ENCODE results near the gene SLIT1. TPM values are rescaled to one million over a fixed set of nuclear protein-coding genes. Genes with fewer than 3 reads are reported as not detected.

The SLIT1 gene
- polyA plus RNA-seq, 1 donor from 2014 or later = 9.5 TPM

GRCh38 chr10:97047788-97048187 lies 138.0 kb downstream of the SLIT1 start:
- H3F3A ChIP-seq (ENCODE audit: insufficient read depth, low read length, poor library complexity, severe bottlenecking) = no peaks in the 10 kb centered on the region
- H2AFZ ChIP-seq (ENCODE audit: low read depth, low read length) = no peak overlapping the region
- H4K20me1 ChIP-seq (ENCODE audit: insufficient read depth) = no peaks in the 10 kb centered on the region
- H3K27ac ChIP-seq (ENCODE audit: low read length) = no peak overlapping the region
- H3K79me2 ChIP-seq (replicated peaks; ENCODE audit: insufficient read depth, low read length) = no peaks in the 10 kb centered on the region
- no peaks in the 10 kb centered on the region for H3K9me2 ChIP-seq (ENCODE audit: insufficient read depth, low read length)
- no peaks in the 10 kb centered on the region for H3K9me3 ChIP-seq (ENCODE audit: low read length)
- no peak overlapping the region for H3K4me3 ChIP-seq (ENCODE audit: low read length)
- TF ChIP-seq POLR2AphosphoS5 (IDR thresholded peaks at IDR 0.05) = no peak
- TF ChIP-seq MXI1 (conservative IDR thresholded peaks at IDR 0.05; ENCODE audit: poor library complexity, severe bottlenecking) = no peak
- TF ChIP-seq TAF1 (IDR thresholded peaks at IDR 0.05; ENCODE audit: low read depth) = no peak
- no peak for TF ChIP-seq EZH2 (IDR thresholded peaks at IDR 0.05; ENCODE audit: borderline replicate concordance, insufficient read depth, low read length, poor library complexity, severe bottlenecking)
- no peak for TF ChIP-seq SMC3 (conservative IDR thresholded peaks at IDR 0.05; ENCODE audit: poor library complexity)
- no peak overlapping the region for H3K4me2 ChIP-seq (ENCODE audit: low read length)
- H3K9ac ChIP-seq (ENCODE audit: low read length) = no peak overlapping the region
- no peaks in the 10 kb centered on the region for H3K36me3 ChIP-seq (ENCODE audit: insufficient read depth, low read length)
- no peaks in the 10 kb centered on the region for H3K27me3 ChIP-seq (ENCODE audit: insufficient read depth, low read depth, low read length)

GRCh38 chr10:97047083-97047736 lies 138.5 kb downstream of the SLIT1 start:
- Histone ChIP-seq H3K36me3 (ENCODE audit: insufficient read depth, low read length) (no peaks in the 10 kb centered on the region), H3K4me2 (ENCODE audit: low read length) (no peak overlapping the region)

More at GRCh38 chr10:97047083-97047736, 138.5 kb downstream of the SLIT1 start:
- Histone ChIP-seq H3K9me3 (ENCODE audit: low read length) (no peaks in the 10 kb centered on the region), H4K20me1 (ENCODE audit: insufficient read depth) (no peaks in the 10 kb centered on the region), H3K27ac (ENCODE audit: low read length) (no peak overlapping the region), H2AFZ (ENCODE audit: low read depth, low read length) (no peak overlapping the region), H3K4me3 (ENCODE audit: low read length) (no peak overlapping the region), H3K27me3 (ENCODE audit: insufficient read depth, low read depth, low read length) (no peaks in the 10 kb centered on the region), H3K79me2 (replicated peaks; ENCODE audit: insufficient read depth, low read length) (no peaks in the 10 kb centered on the region), H3K9ac (ENCODE audit: low read length) (no peak overlapping the region), H3F3A (ENCODE audit: insufficient read depth, low read length, poor library complexity, severe bottlenecking) (no peaks in the 10 kb centered on the region), H3K9me2 (ENCODE audit: insufficient read depth, low read length) (no peaks in the 10 kb centered on the region)
- TF ChIP-seq RAD21 (conservative IDR thresholded peaks at IDR 0.05) (no peak), POLR2AphosphoS5 (IDR thresholded peaks at IDR 0.05) (no peak), EZH2 (IDR thresholded peaks at IDR 0.05; ENCODE audit: borderline replicate concordance, insufficient read depth, low read length, poor library complexity, severe bottlenecking) (no peak), CTCF (IDR thresholded peaks at IDR 0.05; ENCODE audit: poor library complexity, severe bottlenecking) (no peak), TAF1 (IDR thresholded peaks at IDR 0.05; ENCODE audit: low read depth) (no peak), REST (IDR thresholded peaks at IDR 0.05; ENCODE audit: borderline replicate concordance) (no peak), EP300 (conservative IDR thresholded peaks at IDR 0.05; ENCODE audit: poor library complexity, severe bottlenecking) (no peak), SMC3 (conservative IDR thresholded peaks at IDR 0.05; ENCODE audit: poor library complexity) (no peak), MXI1 (conservative IDR thresholded peaks at IDR 0.05; ENCODE audit: poor library complexity, severe bottlenecking) (no peak)

All from neural cell (in vitro differentiated cells).